ENCODE measurements around the gene GPR68. TPM values are rescaled to one million over a fixed set of nuclear protein-coding genes. Genes with fewer than 3 reads are reported as not detected.

Gene GPR68
- total and polyA plus RNA-seq, 4 donors, result 2.3 to 7.6 (median 2.8) TPM

GRCh38 chr14:91233936-91234790 lies 10.3 kb downstream of the GPR68 start:
- no peak for TF ChIP-seq CTCF (IDR thresholded peaks at IDR 0.05; ENCODE audit: control extremely low read depth, extremely low read depth)
- Histone ChIP-seq H3K27me3 (ENCODE audit: control insufficient read depth in 3 of 3, insufficient read depth in 3 of 3, low read length in 2 of 3) (no peaks in the 10 kb centered on the region), H3K9ac (ENCODE audit: insufficient read depth in 1 of 2, low read length in 2 of 2) (no peak overlapping the region), H3K9me3 (ENCODE audit: control insufficient read depth in 4 of 4, insufficient read depth in 3 of 4, low read length in 3 of 4) (peaks cover 0 to 5% (median 0%) of the 10 kb centered on the region in 4 donors), H3K27ac (ENCODE audit: low read depth in 1 of 2, low read length in 1 of 2) (peak overlapping the region in 1 of 2 donors; percentile 15), H3K4me1 (ENCODE audit: control insufficient read depth in 5 of 5, insufficient read depth in 5 of 5, low read length in 5 of 5) (peaks cover 0 to 18% (median 0%) of the 10 kb centered on the region in 5 donors), H3K4me3 (no peak overlapping the region), H3K36me3 (ENCODE audit: control insufficient read depth in 4 of 4, insufficient read depth in 4 of 4, low read length in 4 of 4) (peaks cover 0 to 8% (median 3%) of the 10 kb centered on the region in 4 donors)
- ATAC-seq (ENCODE audit: insufficient read depth, low FRiP score), result no peak
- no peak for DNase-seq
- WGBS, 2 donors, result 92 to 93% methylated on average over 60 to 63 of the region's 63 CpGs

GRCh38 chr14:91232603-91233002 lies 11.9 kb downstream of the GPR68 start:
- TF ChIP-seq CTCF (IDR thresholded peaks at IDR 0.05; ENCODE audit: control extremely low read depth, extremely low read depth), result no peak
- Histone ChIP-seq H3K27me3 (ENCODE audit: control insufficient read depth in 3 of 3, insufficient read depth in 3 of 3, low read length in 2 of 3) (no peaks in the 10 kb centered on the region), H3K36me3 (ENCODE audit: control insufficient read depth in 4 of 4, insufficient read depth in 4 of 4, low read length in 4 of 4) (peaks cover 0 to 8% (median 3%) of the 10 kb centered on the region in 4 donors), H3K9me3 (ENCODE audit: control insufficient read depth in 4 of 4, insufficient read depth in 3 of 4, low read length in 3 of 4) (peaks cover 0 to 5% (median 0%) of the 10 kb centered on the region in 4 donors), H3K4me3 (no peak overlapping the region), H3K9ac (ENCODE audit: insufficient read depth in 1 of 2, low read length in 2 of 2) (no peak overlapping the region), H3K27ac (ENCODE audit: low read depth in 1 of 2, low read length in 1 of 2) (peak overlapping the region in 1 of 2 donors; percentile 42), H3K4me1 (ENCODE audit: control insufficient read depth in 5 of 5, insufficient read depth in 5 of 5, low read length in 5 of 5) (peaks cover 0 to 18% (median 0%) of the 10 kb centered on the region in 5 donors)
- WGBS, 2 donors, result 24 to 62% methylated on average over 2 of the region's 2 CpGs
- ATAC-seq (ENCODE audit: insufficient read depth, low FRiP score) (no peak), DNase-seq (no peak)

- no peaks in the 10 kb centered on the region for H3K27me3 ChIP-seq (ENCODE audit: control insufficient read depth in 3 of 3, insufficient read depth in 3 of 3, low read length in 2 of 3)
- H3K27ac ChIP-seq (ENCODE audit: low read depth in 1 of 2, low read length in 1 of 2), result peak overlapping the region in 1 of 2 donors; percentile 48
- TF ChIP-seq CTCF (IDR thresholded peaks at IDR 0.05; ENCODE audit: control extremely low read depth, extremely low read depth), result no peak
- H3K4me3 ChIP-seq, result no peak overlapping the region
- ATAC-seq (ENCODE audit: insufficient read depth, low FRiP score) (no peak), DNase-seq (no peak)
- H3K4me1 ChIP-seq (ENCODE audit: control insufficient read depth in 5 of 5, insufficient read depth in 5 of 5, low read length in 5 of 5), result peaks cover 0 to 18% (median 0%) of the 10 kb centered on the region in 5 donors
- no peak overlapping the region for H3K9ac ChIP-seq (ENCODE audit: insufficient read depth in 1 of 2, low read length in 2 of 2)
- peaks cover 0 to 5% (median 0%) of the 10 kb centered on the region in 4 donors for H3K9me3 ChIP-seq (ENCODE audit: control insufficient read depth in 4 of 4, insufficient read depth in 3 of 4, low read length in 3 of 4)
- peaks cover 0 to 8% (median 3%) of the 10 kb centered on the region in 4 donors for H3K36me3 ChIP-seq (ENCODE audit: control insufficient read depth in 4 of 4, insufficient read depth in 4 of 4, low read length in 4 of 4)
- WGBS, 2 donors, result 57 to 62% methylated on average over 2 of the region's 2 CpGs
Measured at GRCh38 chr14:91232052-91232451, 12.5 kb downstream of the GPR68 start.

Measured in lung (tissue), 12 donors.